Fibroblast of pulmonary artery (primary cell): ENCODE measurements around the gene SELENOW.
A peak's percentile ranks its signal among the peaks of the same experiment; 100 is the strongest.
"Not testable (repeated sequence)": the region's sequence is repeated elsewhere in the genome, so short reads cannot be mapped to it uniquely, and the experiment has no call there.

Experiments used
- DNase-seq: peaks from one replicate; pipeline ENCODE4 v3.0.0-alpha.2; 2010; ENCODE audit warnings: low read depth
- H3K4me3 ChIP-seq: replicated peaks from 2 replicates; pipeline ENCODE4 v1.5.1; 2011; ENCODE audit warnings: low read depth, mild to moderate bottlenecking, control low read depth, low read length, moderate library complexity
- TF ChIP-seq, protein P1 (sequence below): IDR thresholded peaks from 2 replicates; pipeline ENCODE4 v1.5.1; 2011; ENCODE audit warnings: mild to moderate bottlenecking, control low read depth, low read length, inconsistent platforms; ENCODE audit errors: missing control alignments

The SELENOW gene

DNA sequence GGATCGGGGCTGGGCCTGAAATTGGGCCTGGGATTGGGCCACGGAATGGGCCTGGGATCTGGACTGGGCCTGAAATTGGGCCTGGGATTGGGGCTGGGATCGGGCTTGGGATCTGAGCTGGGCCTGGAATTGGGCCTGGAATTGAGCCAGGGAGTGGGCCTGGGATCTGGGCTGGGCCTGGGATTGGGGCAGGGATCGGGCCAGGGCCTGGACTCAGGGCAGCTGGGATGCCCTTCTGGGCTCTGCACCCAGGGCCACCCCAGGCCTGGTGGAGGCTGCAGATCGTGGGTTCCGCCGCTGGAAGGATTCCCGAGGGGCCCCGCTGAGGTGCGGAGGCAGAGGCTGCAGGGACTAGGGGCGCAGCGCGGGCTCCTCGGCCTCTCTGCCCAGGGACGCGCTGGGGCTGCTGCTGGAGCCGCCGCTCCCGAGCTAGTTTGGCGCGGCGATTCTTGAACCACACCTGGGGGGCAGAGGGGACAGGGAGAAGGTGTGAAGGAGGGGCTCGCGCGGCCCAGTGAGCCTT lies 24.1 kb downstream of the SELENOW start:
- no peak overlapping the region for H3K4me3 ChIP-seq
- DNase-seq, result no peak
- TF ChIP-seq, protein P1, sequence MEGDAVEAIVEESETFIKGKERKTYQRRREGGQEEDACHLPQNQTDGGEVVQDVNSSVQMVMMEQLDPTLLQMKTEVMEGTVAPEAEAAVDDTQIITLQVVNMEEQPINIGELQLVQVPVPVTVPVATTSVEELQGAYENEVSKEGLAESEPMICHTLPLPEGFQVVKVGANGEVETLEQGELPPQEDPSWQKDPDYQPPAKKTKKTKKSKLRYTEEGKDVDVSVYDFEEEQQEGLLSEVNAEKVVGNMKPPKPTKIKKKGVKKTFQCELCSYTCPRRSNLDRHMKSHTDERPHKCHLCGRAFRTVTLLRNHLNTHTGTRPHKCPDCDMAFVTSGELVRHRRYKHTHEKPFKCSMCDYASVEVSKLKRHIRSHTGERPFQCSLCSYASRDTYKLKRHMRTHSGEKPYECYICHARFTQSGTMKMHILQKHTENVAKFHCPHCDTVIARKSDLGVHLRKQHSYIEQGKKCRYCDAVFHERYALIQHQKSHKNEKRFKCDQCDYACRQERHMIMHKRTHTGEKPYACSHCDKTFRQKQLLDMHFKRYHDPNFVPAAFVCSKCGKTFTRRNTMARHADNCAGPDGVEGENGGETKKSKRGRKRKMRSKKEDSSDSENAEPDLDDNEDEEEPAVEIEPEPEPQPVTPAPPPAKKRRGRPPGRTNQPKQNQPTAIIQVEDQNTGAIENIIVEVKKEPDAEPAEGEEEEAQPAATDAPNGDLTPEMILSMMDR, result no peak

DNA sequence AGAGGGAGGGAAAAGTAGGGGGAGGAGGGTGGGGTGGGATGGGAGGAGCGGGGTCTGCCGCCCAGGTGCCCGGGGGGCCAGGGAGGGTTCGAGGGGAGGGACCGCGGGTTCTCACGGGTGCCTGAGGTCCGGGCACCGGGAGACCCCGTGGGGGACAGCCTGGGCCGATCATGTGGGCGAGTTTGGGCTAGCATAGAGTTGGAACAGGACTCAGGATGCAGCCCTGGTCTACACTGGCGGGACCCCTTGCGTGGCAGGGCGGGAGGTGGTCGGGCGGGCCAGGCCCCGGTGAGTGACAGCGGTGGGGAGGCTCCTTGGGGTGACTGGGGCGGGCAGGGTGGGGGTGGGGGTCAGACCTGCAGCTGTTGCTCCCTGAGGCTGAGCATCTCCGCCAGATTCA lies 24.6 kb downstream of the SELENOW start:
- not testable (repeated sequence) for H3K4me3 ChIP-seq, DNase-seq

DNA sequence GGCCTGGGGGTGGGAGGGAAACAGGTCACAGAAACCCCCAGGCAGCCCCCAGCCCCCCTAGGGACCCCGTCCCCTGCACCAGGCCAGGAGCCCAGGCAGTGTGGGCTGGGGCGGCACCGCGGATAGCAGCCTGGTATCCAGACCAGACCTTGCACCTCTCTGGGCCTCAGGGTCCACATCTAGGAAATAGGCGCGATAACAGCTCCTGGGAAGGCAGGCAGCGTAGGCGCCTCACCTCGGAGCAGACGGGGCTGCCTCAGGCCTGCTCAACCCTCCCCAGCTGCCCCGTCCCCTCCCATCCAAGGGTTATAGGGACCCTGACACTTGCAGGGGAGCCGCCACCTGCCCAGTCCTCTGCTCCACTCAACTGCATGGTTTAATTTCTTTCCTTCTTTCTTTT lies 25.2 kb downstream of the SELENOW start:
- not testable (repeated sequence) for DNase-seq, H3K4me3 ChIP-seq

DNA sequence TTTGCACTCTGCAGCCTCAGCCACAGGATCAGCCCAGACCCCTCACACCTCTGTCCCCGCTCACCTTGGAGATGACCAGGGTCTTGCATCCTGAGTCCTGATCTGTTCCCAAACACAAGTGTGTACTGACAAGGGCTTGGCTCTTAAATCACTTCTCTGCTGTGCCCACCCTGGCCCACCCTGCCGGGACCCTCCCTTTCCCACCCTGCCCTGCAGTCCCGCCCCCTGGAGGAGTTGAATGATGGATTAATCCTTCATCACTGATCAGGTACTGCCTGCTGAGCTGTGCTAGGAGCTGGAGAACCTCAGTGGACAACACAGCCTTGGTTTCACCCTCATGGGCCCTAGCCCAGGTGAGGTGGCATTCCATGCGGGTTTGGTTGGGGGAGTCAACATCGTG lies 25.9 kb downstream of the SELENOW start, which contains the start of gene TPRX1:
Gene TPRX1 (minus strand): TSS at position 101 of the 400 bp plus-strand sequence. CDS start 12 bp downstream, at position 89.
- not testable (repeated sequence) for H3K4me3 ChIP-seq

DNA sequence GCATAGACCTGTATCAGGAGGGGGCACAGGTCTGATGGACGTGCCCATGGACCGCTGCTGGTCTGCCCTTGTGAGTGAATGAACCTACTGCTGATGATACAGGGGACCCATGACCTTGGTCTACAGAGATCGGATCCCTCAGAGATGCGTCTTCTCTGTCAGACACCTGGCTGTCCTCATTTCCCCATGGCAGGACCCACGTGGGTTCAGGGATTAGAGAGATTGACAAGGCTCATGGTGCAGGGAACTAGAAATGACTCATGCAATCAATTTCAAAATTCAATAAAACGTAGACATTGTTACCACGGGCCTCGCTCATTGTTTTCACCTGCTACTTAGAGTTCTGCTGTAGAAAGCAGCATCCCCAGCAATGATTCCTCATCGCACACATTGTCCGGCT lies 26.8 kb downstream of the SELENOW start:
- TF ChIP-seq, protein P1, result no peak
- no peak for DNase-seq

More for the DNA sequence above, 25.9 kb downstream of the SELENOW start, which contains the start of gene TPRX1:
- not testable (repeated sequence) for DNase-seq

DNA sequence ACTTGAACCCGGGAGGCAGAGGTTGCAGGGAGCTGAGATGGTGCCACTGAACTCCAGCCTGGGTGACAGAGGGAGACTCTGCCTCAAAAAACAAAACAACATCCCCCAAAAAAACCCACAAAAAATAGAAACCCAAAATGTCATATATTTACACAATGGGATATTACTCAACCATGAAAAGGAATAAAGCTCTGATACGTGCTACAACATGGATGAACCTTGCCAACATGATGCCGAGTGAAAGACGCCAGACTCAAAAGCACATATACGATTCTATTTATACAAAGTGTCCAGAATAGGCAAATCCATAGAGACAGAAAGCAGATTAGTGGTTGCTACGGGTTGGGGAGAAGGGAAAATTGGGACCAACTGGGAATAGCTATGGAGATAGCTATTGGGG lies 27.9 kb downstream of the SELENOW start:
- H3K4me3 ChIP-seq, result no peak overlapping the region
- TF ChIP-seq, protein P1, result no peak
- DNase-seq, result no peak

More for the DNA sequence above, 26.8 kb downstream of the SELENOW start:
- no peak overlapping the region for H3K4me3 ChIP-seq

DNA sequence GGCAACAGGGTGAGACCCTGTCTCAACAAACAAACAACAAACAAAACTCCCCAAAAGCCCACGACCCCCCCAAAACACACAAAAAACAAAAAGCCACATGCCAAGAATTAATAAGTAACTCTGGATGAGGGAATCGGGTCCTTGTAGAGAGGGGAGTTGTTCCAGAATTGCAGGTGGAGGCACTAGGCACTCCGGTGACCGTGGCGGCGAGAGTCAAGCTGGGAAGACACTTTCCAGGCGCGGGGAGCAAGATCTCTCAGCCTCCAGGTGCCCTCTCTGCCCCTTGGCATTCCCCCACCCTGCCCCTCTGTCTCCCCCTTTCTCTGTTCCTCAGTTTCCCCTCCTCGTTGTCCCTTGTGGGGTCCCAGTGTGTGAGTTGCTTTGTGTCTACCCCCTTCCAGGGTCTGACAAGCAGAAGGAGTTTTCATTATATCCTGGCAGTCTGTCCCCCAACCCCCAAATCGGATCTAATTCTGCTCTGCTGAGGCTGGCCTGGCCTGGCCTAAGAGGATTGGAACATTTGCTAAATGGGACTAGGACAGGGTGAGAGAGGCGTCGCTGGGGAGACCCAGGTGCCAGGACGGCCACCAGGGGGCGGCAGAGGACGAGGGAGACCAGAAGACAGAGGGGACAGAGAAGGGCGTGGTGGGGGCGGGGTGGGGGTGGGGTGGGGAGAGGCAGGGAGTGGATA lies 34.9 kb downstream of the SELENOW start:
- TF ChIP-seq, protein P1, result peak; percentile 54
- H3K4me3 ChIP-seq, result no peak overlapping the region
- DNase-seq, result peak; percentile 50

DNA sequence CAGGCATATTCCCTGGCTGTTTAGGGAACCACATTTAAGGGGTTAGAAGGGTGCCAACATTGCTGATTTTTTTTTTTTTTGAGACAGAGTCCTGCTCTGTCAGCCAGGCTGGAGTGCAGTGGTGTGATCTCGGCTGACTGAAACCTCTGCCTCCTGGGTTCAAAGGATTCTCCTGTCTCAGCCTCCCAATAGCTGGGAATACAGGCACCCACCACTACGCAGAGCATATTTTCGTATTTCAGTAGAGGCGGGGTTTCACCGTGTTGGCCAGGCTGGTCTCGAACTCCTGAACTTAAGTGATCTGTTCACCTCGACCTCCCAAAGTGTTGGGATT lies 35.5 kb downstream of the SELENOW start:
- H3K4me3 ChIP-seq, result no peak overlapping the region
- TF ChIP-seq, protein P1, result no peak
- no peak for DNase-seq

DNA sequence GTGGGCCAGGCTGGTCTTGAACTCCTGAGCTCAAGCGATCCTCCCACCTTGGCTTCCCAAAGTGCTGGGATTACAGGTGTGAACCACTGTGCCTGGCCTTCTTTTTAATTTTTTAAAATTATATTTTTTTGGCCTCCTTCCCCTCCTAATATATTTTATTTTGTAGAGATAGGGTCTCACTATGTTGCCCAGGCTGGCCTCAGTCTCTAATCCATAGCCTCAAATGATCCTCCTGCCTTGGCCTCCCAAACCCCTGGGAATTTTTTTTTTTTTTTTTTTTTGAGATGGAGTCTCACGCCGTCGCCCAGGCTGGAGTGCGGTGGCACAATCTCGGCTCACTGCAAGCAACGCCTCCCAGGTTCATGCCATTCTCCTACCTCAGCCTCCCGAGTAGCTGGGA lies 37.8 kb downstream of the SELENOW start:
- not testable (repeated sequence) for DNase-seq, H3K4me3 ChIP-seq

DNA sequence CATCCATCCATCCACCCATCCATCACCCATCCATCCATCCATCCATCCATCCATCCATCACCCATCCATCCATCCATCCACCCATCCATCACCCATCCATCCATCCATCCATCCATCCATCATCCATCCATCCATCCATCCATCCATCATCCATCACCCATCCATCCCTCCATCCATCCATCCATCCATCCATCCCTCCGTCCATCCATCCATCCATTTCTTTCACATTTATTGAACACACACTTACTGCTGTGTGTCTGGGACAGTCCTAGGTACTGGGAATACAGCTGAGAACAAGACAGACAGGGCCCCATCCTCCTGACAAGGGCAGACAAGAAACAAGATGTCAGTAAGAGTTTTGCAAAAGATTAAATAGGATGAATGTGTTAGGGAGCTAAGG lies 39.7 kb downstream of the SELENOW start:
- not testable (repeated sequence) for H3K4me3 ChIP-seq, DNase-seq
